Activated gamma-delta T cell treated with Interleukin-2 at 50 U/mL for 16 hours (primary cell): ENCODE measurements around the gene TFPI.
"Not testable (repeated sequence)": the region's sequence is repeated elsewhere in the genome, so short reads cannot be mapped to it uniquely, and the experiment has no call there.

ENCODE experiments used
- DNase-seq: peaks from one replicate; pipeline ENCODE4 v3.0.0-alpha.2; 2020

Gene TFPI

DNA sequence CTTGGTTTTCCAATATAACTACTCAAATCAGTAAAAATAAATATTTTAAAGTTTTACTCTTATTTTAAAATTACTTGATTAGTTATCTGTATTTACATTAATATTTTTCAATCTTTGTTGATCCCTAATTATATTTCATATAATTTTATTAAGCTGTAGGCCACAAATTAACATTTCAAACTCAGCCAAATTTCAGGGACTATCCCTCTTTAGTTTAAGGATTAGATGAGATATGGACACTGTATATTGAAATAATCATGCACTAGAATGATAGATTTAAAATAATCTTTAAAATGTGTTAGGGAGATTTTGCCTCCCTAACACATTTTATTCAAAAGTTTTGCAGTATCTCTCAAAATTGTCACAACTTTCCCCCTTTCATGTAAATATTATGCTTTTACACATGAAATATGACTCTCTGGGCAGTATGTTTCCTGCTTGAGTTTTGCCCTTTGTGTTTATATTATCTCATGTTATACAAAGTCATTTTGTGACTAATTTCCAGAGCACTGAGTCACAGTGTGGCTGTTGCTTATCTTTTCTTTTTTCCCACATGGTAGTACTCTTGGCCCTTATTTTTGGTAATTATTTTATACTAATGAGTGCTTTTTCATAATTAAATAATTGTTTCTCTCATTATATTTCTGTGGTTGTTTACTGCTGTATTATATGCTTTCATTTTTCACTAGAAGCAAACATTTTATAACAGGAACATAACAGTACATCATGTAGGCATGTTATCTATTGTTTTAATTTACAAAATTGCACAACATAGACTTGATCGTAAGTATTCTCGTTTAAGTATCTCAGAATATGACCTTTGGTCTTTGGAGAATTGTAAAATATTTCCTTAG is 1.2 kb downstream of the TFPI start:
- no peak for DNase-seq

- no peak for DNase-seq
Observed at GRCh38 chr2:187552381-187552780, 1.9 kb downstream of the TFPI start.

- no peak for DNase-seq
Observed at GRCh38 chr2:187550857-187551256, 3.4 kb downstream of the TFPI start.

GRCh38 chr2:187549951-187550555 is 4.2 kb downstream of the TFPI start:
- no peak for DNase-seq

- no peak for DNase-seq
Observed at GRCh38 chr2:187549193-187549592, 5.0 kb downstream of the TFPI start.

- DNase-seq, result no peak
Observed at GRCh38 chr2:187548656-187549055, 5.6 kb downstream of the TFPI start.

DNA sequence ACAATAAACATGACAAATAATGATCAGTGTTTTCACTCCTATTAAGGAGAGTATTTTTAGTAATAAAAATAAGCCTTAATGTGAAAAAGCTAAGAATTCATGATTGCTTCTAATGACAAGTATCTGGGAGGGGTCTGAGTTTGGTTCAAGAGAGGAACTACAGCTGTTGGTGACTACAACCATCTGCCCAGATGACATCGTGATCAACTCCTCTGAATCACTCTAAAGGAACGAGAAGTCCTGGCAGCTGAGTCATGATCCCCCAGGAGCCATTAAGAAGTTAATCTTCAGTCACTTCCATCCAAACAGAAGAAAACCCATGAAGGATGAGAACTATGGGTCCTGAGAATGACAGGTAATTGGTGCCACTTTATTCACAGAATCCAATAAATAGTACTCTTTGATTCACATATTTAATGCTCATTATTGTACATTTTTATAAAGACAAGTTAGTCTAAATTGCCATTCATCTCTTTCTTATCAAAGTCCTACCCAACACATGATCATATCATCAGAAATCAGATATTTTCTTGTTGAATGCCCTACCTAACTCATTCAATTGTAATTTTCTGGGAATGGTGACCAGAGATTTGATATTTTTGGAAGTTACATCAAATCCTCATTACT is 6.8 kb downstream of the TFPI start:
- DNase-seq, result no peak

DNA sequence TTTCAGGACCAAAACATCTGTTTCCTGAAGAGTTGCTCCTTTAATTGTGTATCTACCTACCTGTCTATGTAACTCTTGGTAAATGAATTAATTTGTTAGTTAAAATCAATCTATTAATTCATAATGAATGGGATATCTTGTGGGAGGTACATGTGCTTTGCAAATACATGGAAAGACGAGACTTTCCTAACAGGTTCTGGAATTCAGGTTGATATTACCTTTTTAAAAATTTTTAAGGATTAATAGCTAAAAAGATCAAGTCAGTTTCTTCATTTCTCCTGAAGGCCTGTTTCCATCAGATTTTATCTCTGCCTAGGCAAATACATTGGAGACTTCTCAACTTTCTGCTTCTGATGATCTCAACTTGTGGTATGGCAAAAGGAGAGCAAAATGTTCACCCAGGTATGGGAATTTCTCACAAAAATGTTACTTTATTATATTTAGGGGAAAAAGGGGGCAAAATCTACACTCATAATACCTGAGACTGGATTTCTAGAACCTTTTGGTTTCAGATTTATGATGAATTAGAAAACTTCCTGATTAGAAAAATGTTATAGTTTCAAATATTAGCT is 7.4 kb downstream of the TFPI start:
- DNase-seq, result no peak

DNA sequence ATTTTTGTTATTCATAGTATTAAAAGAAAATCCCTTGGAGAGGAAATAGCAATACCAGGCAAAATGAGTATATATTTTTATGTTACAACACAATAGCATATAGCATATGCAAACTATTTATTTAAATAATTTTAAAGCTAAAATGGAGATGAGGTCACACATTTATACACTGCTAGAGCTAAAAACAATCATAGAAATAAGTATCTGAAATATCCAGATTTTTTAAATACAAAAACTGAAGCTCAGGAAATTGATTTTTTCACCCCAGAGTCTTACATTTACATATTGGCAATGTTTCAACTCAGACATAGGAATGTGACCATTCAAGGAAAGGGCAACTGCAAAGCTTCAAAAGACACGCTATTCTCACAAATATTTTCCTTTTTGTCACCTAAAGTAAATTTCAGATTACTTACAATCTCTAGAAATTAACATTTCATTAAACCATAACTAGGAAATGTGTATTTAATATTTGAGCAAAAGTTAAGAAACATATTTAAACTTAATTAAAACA is 8.9 kb downstream of the TFPI start:
- DNase-seq, result no peak

GRCh38 chr2:187544371-187545080 is 9.7 kb downstream of the TFPI start:
- no peak for DNase-seq

- DNase-seq, result no peak
Observed at GRCh38 chr2:187543488-187543887, 10.7 kb downstream of the TFPI start.

GRCh38 chr2:187542123-187542522 is 12.1 kb downstream of the TFPI start:
- no peak for DNase-seq

- no peak for DNase-seq
Observed at GRCh38 chr2:187541086-187542085, 12.8 kb downstream of the TFPI start.

DNA sequence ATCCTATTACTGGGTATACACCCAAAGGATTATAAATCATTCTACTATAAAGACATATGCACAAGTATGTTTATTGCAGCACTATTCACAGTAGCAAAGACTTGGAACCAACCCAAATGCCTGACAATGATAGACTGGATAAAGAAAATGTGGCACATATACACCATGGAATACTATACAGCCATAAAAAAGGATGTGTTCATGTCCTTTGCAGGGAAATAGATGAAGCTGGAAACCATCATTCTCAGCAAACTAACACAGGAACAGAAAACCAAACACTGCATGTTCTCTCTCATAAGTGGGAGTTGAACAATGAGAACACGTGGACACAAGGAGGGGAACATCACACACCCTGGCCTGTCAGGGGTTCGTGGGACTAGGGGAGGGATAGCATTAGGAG is 16.0 kb downstream of the TFPI start:
- not testable (repeated sequence) for DNase-seq

DNA sequence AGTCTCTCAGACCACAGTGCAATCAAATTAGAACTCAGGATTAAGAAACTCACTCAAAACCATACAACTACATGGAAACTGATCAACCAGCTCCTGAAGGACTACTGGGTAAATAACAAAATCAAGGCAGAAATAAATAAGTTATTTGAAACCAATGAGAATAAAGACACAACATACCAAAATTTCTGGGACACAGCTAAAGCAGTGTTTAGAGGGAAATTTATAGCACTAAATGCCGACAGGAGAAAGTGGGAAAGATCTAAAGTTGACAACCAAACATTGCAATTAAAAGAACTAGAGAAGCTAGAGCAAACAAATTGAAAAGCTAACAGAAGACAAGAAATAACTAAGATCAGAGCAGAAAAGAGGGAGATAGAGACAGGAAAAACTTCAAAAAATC is 18.9 kb downstream of the TFPI start:
- not testable (repeated sequence) for DNase-seq

GRCh38 chr2:187532333-187533120 is 21.7 kb downstream of the TFPI start:
- no peak for DNase-seq

GRCh38 chr2:187529977-187530721 is 24.1 kb downstream of the TFPI start:
- DNase-seq, result no peak

DNA sequence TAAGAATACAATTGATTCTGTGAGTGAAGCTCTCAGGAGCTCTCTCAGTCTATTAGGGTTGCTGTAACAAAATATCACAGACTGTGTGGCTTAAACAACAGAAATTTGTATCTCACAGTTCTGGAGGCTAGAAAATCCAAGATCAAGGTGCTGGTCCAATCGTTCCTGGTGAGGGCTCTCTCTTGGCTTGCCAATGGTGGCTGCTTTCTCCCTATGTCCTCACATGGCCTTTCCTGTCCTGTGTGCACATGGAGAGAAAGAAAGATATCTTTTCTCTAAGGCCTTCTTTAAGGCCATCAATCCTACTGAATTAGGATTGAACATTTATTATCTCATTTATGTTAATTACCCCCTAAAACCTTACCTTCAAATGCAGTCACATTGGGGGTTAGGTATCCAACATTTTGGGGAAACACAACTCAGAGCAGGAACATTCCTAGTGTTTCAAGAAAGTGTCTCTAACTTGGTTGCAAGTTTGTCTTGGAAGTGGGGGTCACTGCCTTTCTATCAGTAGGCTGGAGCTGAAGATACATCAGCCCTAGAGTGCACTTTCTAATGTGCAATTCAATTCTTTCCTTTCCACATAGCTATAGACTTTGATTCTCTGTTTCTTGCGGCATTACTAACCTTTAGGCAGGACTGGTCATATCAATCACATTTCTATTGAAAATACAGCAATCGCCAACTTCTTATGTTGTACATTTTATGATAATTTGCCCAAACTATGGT is 24.8 kb downstream of the TFPI start:
- no peak for DNase-seq

GRCh38 chr2:187528042-187528441 is 26.2 kb downstream of the TFPI start:
- no peak for DNase-seq
